Measurements from ENCODE around the gene ADGRV1. TPM values are rescaled to one million over a fixed set of nuclear protein-coding genes. Genes with fewer than 3 reads are reported as not detected.

ADGRV1 gene
- polyA plus RNA-seq, 1 of the 3 experiments (the other 2 are of a cell fraction), result 0.23 TPM

GRCh38 chr5:90934738-90935137 is 376.1 kb downstream of the ADGRV1 start:
- no peak overlapping the region for H3K4me2 ChIP-seq
- no peaks in the 10 kb centered on the region for H3K27me3 ChIP-seq (ENCODE audit: insufficient read depth)
- no peak overlapping the region for H3K27ac ChIP-seq (ENCODE audit: low read depth in 2 of 2, low read length in 1 of 2)
- H2AFZ ChIP-seq (ENCODE audit: low read depth), result no peak overlapping the region
- ChIA-PET CTCF (interaction anchor here (0.9 to 7.9 kb wide), 2 partner anchors 132 to 451 kb away, joined by 3 to 128 read pairs; partner anchors contain the start of gene ARRDC3), POLR2A (no interaction called here)
- WGBS (ENCODE audit: low lambda C conversion rate), result 100% methylated on average over 2 of the region's 2 CpGs
- no peaks in the 10 kb centered on the region for H3K9me2 ChIP-seq
- H3K9ac ChIP-seq, result no peak overlapping the region
- no peaks in the 10 kb centered on the region for H4K20me1 ChIP-seq (ENCODE audit: insufficient read depth)
- DNase-seq, result no peak
- H3K9me3 ChIP-seq, result 0 out of 2 replicates have a peak, but pooled peaks cover 3% of the 10 kb centered on the region
- H3F3A ChIP-seq (replicated peaks; ENCODE audit: insufficient read depth), result no peaks in the 10 kb centered on the region
- H3K79me2 ChIP-seq (ENCODE audit: insufficient read depth), result no peaks in the 10 kb centered on the region
- H3K4me1 ChIP-seq (ENCODE audit: control insufficient read depth in 1 of 2, insufficient read depth in 2 of 2, low read depth in 1 of 2, low read length in 1 of 2), result peaks cover 5% of the 10 kb centered on the region in 2 experiments; a peak in 3 of 4 replicates
- H3K36me3 ChIP-seq (replicated peaks in 1 of 2; ENCODE audit: control insufficient read depth in 1 of 2, insufficient read depth in 2 of 2, low read length in 1 of 2), result no peaks in the 10 kb centered on the region
- TF ChIP-seq NFIC (IDR thresholded peaks at IDR 0.05; ENCODE audit: borderline replicate concordance), result no peak
- no peak for TF ChIP-seq EP300 (IDR thresholded peaks at IDR 0.05; ENCODE audit: borderline replicate concordance in 1 of 2, low read depth in 1 of 2, low read length in 1 of 2)
- no peak for TF ChIP-seq PBX3 (IDR thresholded peaks at IDR 0.05)
- no peak for TF ChIP-seq JUND (IDR thresholded peaks at IDR 0.05)
- no peak for TF ChIP-seq IRF3 (IDR thresholded peaks at IDR 0.05; ENCODE audit: low read depth, low read length)
- no peak overlapping the region for H3K4me3 ChIP-seq (ENCODE audit: low read depth in 2 of 2, low read length in 1 of 2)

- CTCF ChIA-PET, result interaction anchor here (1.3 to 2.2 kb wide), 2 partner anchors 445 to 480 kb away, joined by 5 to 13 read pairs; no protein-coding TSS in a partner anchor
- H3K79me2 ChIP-seq (ENCODE audit: insufficient read depth), result no peaks in the 10 kb centered on the region
- peaks cover 12 to 21% of the 10 kb centered on the region in 2 experiments; a peak in 3 of 4 replicates for H3K4me1 ChIP-seq (ENCODE audit: control insufficient read depth in 1 of 2, insufficient read depth in 2 of 2, low read depth in 1 of 2, low read length in 1 of 2)
- no peaks in the 10 kb centered on the region for H4K20me1 ChIP-seq (ENCODE audit: insufficient read depth)
- no peak overlapping the region for H3K9ac ChIP-seq
- H3K4me2 ChIP-seq, result no peak overlapping the region
- TF ChIP-seq TCF12 (IDR thresholded peaks at IDR 0.05), result no peak
- TF ChIP-seq ELF1 (IDR thresholded peaks at IDR 0.05), result no peak
- TF ChIP-seq RCOR1 (IDR thresholded peaks at IDR 0.05; ENCODE audit: low read length), result no peak
- no peak for TF ChIP-seq CHD2 (IDR thresholded peaks at IDR 0.05; ENCODE audit: low read length, partially characterized antibody)
- no peak for TF ChIP-seq TAF1 (IDR thresholded peaks at IDR 0.05; ENCODE audit: borderline replicate concordance, low read depth, low read length)
- no peak for TF ChIP-seq SMC3 (IDR thresholded peaks at IDR 0.05; ENCODE audit: low read depth, low read length)
- no peak for TF ChIP-seq IRF3 (IDR thresholded peaks at IDR 0.05; ENCODE audit: low read depth, low read length)
- TF ChIP-seq ZBTB33 (IDR thresholded peaks at IDR 0.05; ENCODE audit: borderline replicate concordance, low read depth), result no peak
- no peaks in the 10 kb centered on the region for H3K9me2 ChIP-seq
- H3K27me3 ChIP-seq (ENCODE audit: insufficient read depth), result no peaks in the 10 kb centered on the region
- no peaks in the 10 kb centered on the region for H3K36me3 ChIP-seq (replicated peaks in 1 of 2; ENCODE audit: control insufficient read depth in 1 of 2, insufficient read depth in 2 of 2, low read length in 1 of 2)
- no peak overlapping the region for H3K4me3 ChIP-seq (ENCODE audit: low read depth in 2 of 2, low read length in 1 of 2)
- POLR2A ChIA-PET, result no interaction called here
- peak overlapping the region; percentile 69; the same call in 1 of the 2 replicates for H2AFZ ChIP-seq (ENCODE audit: low read depth)
- no peaks in the 10 kb centered on the region for H3F3A ChIP-seq (replicated peaks; ENCODE audit: insufficient read depth)
- DNase-seq, result no peak
- 65% methylated on average over 2 of the region's 2 CpGs for WGBS (ENCODE audit: low lambda C conversion rate)
- H3K9me3 ChIP-seq, result 0 out of 2 replicates have a peak, but pooled peaks cover 3% of the 10 kb centered on the region
- H3K27ac ChIP-seq (ENCODE audit: low read depth in 2 of 2, low read length in 1 of 2), result peak overlapping the region in 1 of 2 experiments; percentile 87; a peak in 2 of 4 replicates
Measured at GRCh38 chr5:90939211-90939610, 380.6 kb downstream of the ADGRV1 start.

All from SK-N-SH (cell line).